ENCODE measurements around the gene TMEM106C.

The TMEM106C gene, protein sequence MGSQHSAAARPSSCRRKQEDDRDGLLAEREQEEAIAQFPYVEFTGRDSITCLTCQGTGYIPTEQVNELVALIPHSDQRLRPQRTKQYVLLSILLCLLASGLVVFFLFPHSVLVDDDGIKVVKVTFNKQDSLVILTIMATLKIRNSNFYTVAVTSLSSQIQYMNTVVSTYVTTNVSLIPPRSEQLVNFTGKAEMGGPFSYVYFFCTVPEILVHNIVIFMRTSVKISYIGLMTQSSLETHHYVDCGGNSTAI

DNA sequence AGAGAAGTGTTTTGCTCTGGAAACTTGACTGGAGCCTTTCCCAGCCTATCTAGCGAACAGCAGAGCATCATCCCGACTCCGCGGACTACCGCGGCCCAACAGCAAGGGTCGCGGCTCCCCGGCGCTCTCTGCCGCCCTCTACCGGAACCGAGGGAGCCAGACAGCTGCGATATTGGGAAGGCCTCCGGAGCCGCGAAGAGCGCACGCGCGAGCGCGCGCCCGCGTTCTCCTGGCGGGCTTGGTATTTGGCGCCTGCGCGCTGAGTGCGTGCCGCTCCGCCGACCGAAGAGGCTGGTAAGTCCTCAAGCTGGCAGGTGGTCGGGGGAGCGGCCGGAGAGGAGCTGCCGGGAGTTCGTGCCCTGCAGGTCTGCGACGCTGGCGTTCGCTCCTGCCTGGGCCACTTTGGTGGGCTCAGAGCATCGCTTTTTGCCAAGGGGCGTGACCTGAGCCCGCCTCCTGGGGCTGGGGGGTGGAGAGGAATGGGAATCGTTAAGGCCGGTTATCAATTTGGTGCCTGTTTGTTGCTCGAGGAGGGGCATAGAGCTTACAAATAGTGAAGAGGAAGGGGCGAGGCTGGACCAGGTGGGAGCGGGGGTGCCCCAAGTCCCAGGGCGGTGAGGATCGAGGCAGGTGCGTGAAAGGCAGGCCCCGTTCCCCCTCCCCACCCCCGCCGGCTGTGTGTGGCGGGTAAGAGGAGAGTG, at the start of gene TMEM106C:
Gene TMEM106C, plus strand, starts transcription at position 257 of the 701 bp plus-strand sequence. CDS start 641 bp downstream, outside the sequence.
- DNase-seq = peak; percentile 96

- DNase-seq = no peak
Measured at GRCh38 chr12:47920913-47921312, 42.5 kb upstream of the TMEM106C start.

- DNase-seq = no peak
Measured at GRCh38 chr12:47921907-47922306, 41.5 kb upstream of the TMEM106C start.

DNA sequence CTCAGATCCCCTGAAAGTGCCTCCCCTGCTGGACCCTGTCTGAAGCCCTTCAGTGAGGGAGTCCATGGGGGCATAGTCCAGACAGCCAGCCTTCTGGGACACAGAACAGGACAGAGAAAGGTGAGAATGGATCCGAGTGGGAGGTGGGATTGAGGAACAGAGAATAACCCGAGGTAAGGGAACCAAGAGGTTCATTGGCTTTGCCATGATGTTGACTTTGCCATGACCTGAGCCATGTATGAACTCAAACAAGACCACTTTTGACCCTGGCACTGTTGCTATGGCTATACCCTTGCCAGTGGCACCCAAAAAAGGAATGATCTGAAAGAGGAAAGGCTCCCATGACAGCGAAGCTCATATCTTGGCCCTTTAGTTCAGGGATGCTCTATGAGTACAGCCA, 36.0 kb upstream of the TMEM106C start:
- DNase-seq = no peak

DNA sequence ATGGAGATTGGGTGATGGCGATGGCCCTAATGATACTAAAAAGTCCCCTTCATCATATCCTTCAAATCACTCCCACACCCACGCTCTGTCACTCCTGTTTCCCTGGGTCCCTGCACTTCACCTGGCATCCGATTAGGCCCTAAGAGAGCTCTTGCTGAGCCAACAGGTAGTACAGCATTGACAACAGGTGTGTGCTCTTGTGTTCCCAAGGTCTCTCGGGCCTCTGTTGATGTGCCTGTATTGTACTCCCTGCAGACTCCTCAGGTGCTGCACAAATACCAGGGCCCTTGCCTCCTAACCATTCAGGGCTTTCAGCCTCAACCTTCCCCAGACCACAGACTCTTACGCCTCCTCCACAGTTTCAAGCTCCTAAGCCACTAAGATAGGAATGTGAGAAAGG, 32.8 kb upstream of the TMEM106C start:
- DNase-seq = no peak

GRCh38 chr12:47931187-47931586, 32.2 kb upstream of the TMEM106C start:
- DNase-seq = no peak

DNA sequence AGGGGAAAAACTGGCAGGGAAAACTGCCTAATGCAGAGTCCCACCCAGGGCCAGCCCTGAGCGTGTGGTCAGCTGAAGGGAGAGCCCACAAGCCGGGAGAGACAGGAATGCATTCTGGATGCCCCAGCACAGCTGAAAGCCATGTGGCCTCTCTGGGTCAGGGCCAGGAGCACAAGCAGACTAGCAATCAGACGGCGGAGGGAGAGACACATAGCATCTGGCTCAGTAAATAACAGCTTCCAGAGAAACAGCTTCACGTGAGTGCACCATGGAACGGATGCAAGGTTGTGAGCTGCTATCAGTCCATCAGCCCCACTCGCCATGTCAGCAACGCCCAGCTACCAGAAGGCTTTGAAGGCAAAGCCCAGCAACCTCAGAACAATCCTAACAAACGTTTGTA, 28.2 kb upstream of the TMEM106C start:
- no peak for DNase-seq

DNA sequence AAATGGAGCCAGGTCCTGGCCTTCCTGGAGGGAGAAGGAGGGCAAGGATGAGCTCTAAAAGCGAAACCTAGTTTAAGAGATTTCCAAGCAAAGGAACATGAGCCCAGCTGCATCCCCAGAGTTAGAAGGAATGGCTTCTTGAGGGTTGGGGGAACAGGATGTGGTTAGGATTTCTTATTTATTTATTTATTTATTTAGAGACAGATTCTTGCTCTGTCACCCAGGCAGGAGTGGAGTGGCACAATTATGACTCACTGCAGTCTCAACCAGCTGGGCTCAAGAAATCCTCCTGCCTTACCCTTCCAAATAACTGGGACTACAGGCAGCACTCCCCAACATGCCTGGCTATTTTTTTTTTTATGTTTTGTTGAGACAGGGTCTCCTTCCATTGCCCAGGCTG, 25.3 kb upstream of the TMEM106C start:
- no peak for DNase-seq

GRCh38 chr12:47938594-47938993, 24.8 kb upstream of the TMEM106C start:
- DNase-seq = no peak

DNA sequence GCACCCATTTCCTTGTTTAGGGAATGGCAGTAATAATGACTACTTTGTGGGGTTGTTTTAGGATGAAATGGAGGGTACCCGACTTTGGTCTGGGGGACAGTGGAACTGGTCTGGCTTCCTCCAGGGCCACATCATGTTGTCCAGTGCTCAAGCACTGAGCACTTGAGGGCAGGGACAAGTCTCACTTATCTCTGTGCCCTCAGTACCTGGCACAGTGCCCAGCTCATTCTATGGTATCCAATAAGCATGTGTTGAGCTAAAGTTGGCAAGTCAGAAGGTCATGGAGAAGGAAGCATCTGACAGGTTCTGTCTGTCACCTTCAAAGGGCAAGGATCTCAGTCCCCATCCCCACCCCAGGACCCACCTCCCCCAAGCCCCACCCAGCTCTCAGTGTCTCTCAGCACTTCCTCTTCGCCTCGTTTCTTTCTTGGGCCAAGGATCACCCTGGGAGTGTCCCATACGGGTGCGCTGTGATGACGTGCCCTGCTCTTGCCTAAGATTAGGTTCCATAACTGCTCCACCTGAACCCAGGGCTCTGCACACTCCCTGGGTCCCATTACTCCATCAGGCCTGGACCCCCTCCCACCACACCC, 24.3 kb upstream of the TMEM106C start:
- DNase-seq = peak; percentile 79

- DNase-seq = no peak
Measured at GRCh38 chr12:47940773-47941474, 22.5 kb upstream of the TMEM106C start.

DNA sequence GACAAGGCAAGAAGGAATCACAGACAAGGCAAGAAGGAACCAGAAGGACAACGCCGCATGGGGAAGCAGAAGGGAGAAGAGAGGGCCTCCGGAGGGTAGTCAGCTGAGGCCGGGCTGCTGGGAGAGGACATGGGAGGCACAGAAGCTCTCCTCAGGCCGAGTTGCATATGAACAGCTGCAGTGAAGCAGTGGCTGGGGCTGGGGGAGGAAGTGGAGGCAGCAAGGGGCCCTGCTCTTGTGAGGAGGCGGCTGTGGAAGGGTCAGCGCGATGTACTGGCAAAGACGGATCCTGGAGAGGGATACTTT, 22.0 kb upstream of the TMEM106C start:
- DNase-seq = no peak

GRCh38 chr12:47941871-47942613, 21.4 kb upstream of the TMEM106C start:
- DNase-seq = peak; percentile 52

DNA sequence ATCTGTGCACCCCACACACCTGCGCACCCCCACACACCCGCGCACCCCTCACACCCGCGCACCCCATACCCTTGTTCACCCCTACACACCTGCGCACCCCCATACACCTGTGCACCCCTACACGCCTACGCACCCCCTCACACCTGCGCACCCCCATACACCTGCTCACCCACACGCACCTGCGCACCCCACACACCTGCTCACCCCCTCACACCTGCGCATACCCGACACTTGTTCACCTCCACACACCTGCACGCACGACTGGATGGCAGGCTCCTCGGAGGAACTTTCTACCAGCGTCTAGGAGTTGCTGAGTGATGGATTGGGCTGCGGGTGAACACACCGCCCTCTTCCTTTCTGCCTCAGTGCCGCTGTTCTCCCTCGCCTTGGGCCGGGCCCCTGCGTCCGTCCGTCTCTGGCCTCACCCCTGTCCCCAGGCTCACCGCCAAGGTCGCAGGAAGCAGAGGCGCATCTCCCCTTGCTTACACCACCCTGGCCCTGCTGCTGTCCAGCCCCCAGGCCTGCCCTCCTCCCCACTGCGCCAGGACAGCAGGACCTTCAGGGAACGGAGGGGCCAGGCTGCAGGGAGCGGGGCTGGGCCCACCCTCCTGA, 20.7 kb upstream of the TMEM106C start:
- no peak for DNase-seq

- DNase-seq = no peak
Measured at GRCh38 chr12:47943623-47944340, 19.6 kb upstream of the TMEM106C start.

GRCh38 chr12:47944685-47945340, 18.6 kb upstream of the TMEM106C start:
- DNase-seq = no peak

DNA sequence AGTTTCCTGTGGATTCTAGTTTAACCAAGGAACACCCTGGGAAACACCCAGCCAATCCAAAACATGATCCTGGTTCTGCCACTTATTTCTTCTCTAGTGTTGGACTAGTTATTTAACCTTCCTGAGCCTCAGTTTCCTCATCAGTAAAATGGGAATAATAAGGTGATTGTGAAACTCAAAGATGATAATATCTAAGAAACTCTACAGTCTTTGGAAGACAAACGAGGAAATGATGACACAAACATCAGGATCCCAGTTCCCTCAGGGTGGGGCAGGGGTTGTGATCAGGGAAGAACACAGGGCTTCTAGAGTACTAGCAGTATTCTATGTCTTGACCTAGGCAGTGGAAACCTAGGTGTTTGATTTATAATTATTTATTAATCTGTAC, 18.1 kb upstream of the TMEM106C start:
- DNase-seq = no peak

GRCh38 chr12:47946413-47947323, 16.7 kb upstream of the TMEM106C start:
- DNase-seq = peak; percentile 61

GRCh38 chr12:47947341-47947740, 16.1 kb upstream of the TMEM106C start:
- DNase-seq = no peak

Data from hematopoietic multipotent progenitor cell treated with erythropoietin and hydrocortisone succinate and interleukin-3 and kit ligand, for 4 days (in vitro differentiated cells).